ENCODE measurements around the gene G3BP1. TPM values are rescaled to one million over a fixed set of nuclear protein-coding genes. Genes with fewer than 3 reads are reported as not detected.
"Not testable (repeated sequence)": the region's sequence is repeated elsewhere in the genome, so short reads cannot be mapped to it uniquely, and the experiment has no call there.

G3BP1 gene
- total RNA-seq, 1 donor from 2014 or later = 147 TPM

- DNase-seq (ENCODE audit: extremely low read depth, low read depth, low spot score) = no peak
Measured at GRCh38 chr5:151855701-151856100, 83.9 kb downstream of the G3BP1 start.

- DNase-seq (ENCODE audit: extremely low read depth, low read depth, low spot score) = no peak
Measured at GRCh38 chr5:151856861-151857260, 85.1 kb downstream of the G3BP1 start.

GRCh38 chr5:151860867-151861266, 89.1 kb downstream of the G3BP1 start:
- DNase-seq (ENCODE audit: extremely low read depth, low read depth, low spot score) = not testable (repeated sequence)

Other genes starting within 250 kb of the G3BP1 start
- gene FAT2, start 180.6 kb upstream of the G3BP1 start, total RNA-seq = 0.06 and 0.10 TPM in 2 replicates
- 2,016 and 3,575 TPM in 2 replicates for gene SPARC, start 85.0 kb upstream of the G3BP1 start, total RNA-seq
- 193 and 297 TPM in 2 replicates for gene ATOX1, start 13.3 kb upstream of the G3BP1 start, total RNA-seq
- not detected in 2 replicates for gene GLRA1, start 152.9 kb downstream of the G3BP1 start, total RNA-seq

All from glomerular endothelial cell (primary cell).